AG09319 (cell line): ENCODE data around the gene DPH3.

ENCODE experiments used
- DNase-seq: peaks from one replicate; pipeline ENCODE4 v3.0.0-alpha.2; 2010; ENCODE audit warnings: low read depth; ENCODE audit errors: extremely low read depth
- CTCF ChIP-seq: IDR thresholded peaks from 2 replicates; pipeline ENCODE4 v1.5.1; 2011; ENCODE audit warnings: low read depth, mild to moderate bottlenecking, inconsistent platforms, low read length, moderate library complexity

DPH3 gene

GRCh38 chr3:16242177-16242576, 22.6 kb downstream of the DPH3 start:
- DNase-seq: no peak
- no peak for TF ChIP-seq CTCF

GRCh38 chr3:16241225-16241624, 23.5 kb downstream of the DPH3 start:
- TF ChIP-seq CTCF: no peak
- no peak for DNase-seq

GRCh38 chr3:16240229-16241023, 24.3 kb downstream of the DPH3 start:
- DNase-seq: peak; percentile 30
- TF ChIP-seq CTCF: no peak

GRCh38 chr3:16239780-16240179, 25.0 kb downstream of the DPH3 start:
- TF ChIP-seq CTCF: no peak

GRCh38 chr3:16239086-16239770, 25.5 kb downstream of the DPH3 start:
- no peak for DNase-seq
- no peak for TF ChIP-seq CTCF

More at GRCh38 chr3:16239780-16240179, 25.0 kb downstream of the DPH3 start:
- DNase-seq: no peak

- DNase-seq: no peak
- no peak for TF ChIP-seq CTCF
Observed at GRCh38 chr3:16236856-16237393, 27.8 kb downstream of the DPH3 start.

GRCh38 chr3:16236030-16236639, 28.6 kb downstream of the DPH3 start:
- TF ChIP-seq CTCF: no peak
- DNase-seq: no peak
